ENCODE results near the gene CADM4. TPM values are rescaled to one million over a fixed set of nuclear protein-coding genes. Genes with fewer than 3 reads are reported as not detected.
"Not testable (repeated sequence)": the region's sequence is repeated elsewhere in the genome, so short reads cannot be mapped to it uniquely, and the experiment has no call there.

CADM4 gene
- total RNA-seq (2014; rRNA removed; shearing (Covaris generic)), result 3.1 and 3.2 TPM in 2 replicates

DNA sequence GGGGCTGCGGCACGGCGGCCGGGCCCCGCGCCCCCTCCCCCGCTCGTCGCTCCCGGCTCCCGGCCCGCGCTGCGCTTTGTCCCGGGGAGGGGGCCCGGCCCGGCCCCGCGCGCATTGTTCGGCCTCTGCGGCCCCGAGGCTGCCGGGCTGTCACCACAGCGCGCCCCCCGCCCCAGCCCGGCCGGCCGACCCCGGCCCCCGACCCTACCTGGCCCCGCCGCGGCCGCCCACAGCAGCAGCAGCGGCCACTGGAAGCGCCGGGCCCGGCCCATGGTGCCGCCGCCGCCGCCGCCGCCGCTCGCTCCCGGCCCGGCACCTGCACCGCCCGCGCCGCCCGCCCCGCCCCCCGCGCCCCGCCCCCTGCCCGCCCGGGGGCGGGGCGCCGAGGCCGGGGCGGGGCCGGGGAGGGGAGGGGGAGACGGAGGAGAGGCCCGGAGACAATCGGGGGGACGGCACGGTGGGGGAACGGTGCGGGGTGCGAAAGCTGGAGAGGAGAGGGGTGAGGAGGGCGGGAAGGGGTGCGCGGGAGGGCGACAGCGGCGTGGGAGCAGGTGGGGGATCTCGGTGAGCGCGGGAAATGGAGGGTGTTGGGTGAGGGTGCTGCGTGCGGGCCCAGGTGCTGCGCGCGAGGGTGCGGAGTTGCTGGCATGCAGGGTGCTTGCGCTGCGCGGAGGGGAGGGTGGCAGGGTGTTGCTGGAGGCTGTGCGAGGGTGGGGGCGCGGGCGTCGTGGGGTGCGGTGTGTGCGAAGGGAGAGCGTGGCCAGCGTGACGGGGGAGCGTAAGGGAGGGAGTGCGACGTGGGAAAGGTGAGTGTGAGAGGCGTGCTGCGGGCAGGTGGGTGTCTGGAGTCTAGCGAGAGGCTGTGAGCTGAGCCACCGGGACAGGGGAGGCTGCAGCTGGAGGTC is at the start of gene CADM4:
Gene CADM4, minus strand, starts transcription at position 332 of the 905 bp plus-strand sequence. Its CDS starts 60 bp downstream, at position 272.
- peaks cover 19% of the 10 kb centered on the region for H3K27me3 ChIP-seq
- H3K27ac ChIP-seq, result no peak within 1 kb of the TSS
- peak within 1 kb of the TSS; percentile 45 for H3K4me3 ChIP-seq
- H3K4me1 ChIP-seq, result no peaks in the 10 kb centered on the region; the same call in none of the 2 replicates
- no peaks in the 10 kb centered on the region for H3K36me3 ChIP-seq
- H3K9me3 ChIP-seq (replicated peaks), result no peaks in the 10 kb centered on the region
- DNase-seq, result peak in 1 of 2 experiments; percentile 36

DNA sequence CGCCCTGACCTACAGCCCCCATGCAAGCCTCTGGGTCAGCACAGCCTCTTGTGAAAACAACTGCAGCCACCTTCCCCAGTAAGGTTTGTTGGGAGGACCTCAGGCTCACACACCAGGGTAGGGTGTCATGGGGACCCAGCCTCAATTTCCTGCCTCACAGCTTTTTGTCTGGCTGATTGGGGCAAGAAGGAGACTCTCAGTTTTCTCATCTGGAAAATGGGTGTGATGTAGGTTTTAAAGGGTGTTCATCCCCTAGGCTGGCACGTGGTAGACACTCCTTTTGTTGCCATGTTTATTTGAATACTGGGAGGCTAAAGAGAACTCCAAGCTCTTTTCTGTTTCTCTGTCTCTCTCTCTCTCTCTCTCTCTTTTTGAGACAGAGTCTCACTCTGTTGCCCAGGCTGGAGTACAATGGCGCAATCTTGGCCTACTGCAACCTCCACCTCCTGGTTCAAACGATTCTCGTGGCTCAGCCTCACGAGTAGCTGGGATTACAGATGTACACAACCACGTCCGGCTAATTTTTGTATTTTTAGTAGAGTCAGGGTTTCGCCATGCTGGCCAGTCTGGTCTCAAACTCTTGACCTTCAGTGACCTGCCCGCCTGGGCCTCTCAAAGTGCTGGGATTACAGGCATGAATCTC is 48.5 kb upstream of the CADM4 start:
- Histone ChIP-seq H3K4me1 (peaks cover 4% of the 10 kb centered on the region; the same call in 1 of the 2 replicates), H3K27me3 (no peaks in the 10 kb centered on the region), H3K36me3 (no peaks in the 10 kb centered on the region), H3K4me3 (no peak overlapping the region), H3K27ac (no peak overlapping the region), H3K9me3 (replicated peaks) (no peaks in the 10 kb centered on the region; the same call in 1 of the 2 replicates)
- no peak for DNase-seq

DNA sequence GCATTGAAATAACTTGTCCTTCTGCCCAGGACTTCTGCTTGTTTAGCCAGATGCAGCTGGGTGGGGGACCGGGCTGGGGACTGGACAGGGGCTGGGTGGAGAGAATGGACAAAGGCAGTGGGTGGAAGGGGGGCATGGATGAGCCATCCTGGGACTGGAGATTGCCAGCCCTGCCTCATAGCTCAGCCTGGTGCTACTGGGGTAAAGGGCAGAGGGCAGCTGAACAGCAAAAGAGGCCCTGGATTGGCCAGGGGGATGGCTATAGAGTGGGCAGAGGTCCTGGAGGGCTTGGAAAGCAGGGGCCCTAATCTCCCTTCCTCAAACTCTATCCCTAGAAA is 48.0 kb upstream of the CADM4 start:
- Histone ChIP-seq H3K27me3 (no peaks in the 10 kb centered on the region), H3K27ac (no peak overlapping the region), H3K4me3 (no peak overlapping the region), H3K36me3 (no peaks in the 10 kb centered on the region), H3K9me3 (replicated peaks) (no peaks in the 10 kb centered on the region; the same call in 1 of the 2 replicates), H3K4me1 (peaks cover 4% of the 10 kb centered on the region; the same call in 1 of the 2 replicates)
- DNase-seq, result no peak

- Histone ChIP-seq H3K27me3 (no peaks in the 10 kb centered on the region), H3K27ac (no peak overlapping the region), H3K4me3 (no peak overlapping the region), H3K4me1 (peaks cover 4% of the 10 kb centered on the region; the same call in 1 of the 2 replicates), H3K36me3 (no peaks in the 10 kb centered on the region), H3K9me3 (replicated peaks) (no peaks in the 10 kb centered on the region)
- no peak for DNase-seq
Measured at GRCh38 chr19:43684326-43684725, 44.7 kb upstream of the CADM4 start.

- no peak for DNase-seq
- no peaks in the 10 kb centered on the region for H3K36me3 ChIP-seq
- H3K27ac ChIP-seq, result no peak overlapping the region
- H3K27me3 ChIP-seq, result no peaks in the 10 kb centered on the region
- no peak overlapping the region for H3K4me3 ChIP-seq
- no peaks in the 10 kb centered on the region for H3K9me3 ChIP-seq (replicated peaks)
- H3K4me1 ChIP-seq, result peaks cover 4% of the 10 kb centered on the region; the same call in 1 of the 2 replicates
Measured at GRCh38 chr19:43683905-43684304, 44.3 kb upstream of the CADM4 start.

DNA sequence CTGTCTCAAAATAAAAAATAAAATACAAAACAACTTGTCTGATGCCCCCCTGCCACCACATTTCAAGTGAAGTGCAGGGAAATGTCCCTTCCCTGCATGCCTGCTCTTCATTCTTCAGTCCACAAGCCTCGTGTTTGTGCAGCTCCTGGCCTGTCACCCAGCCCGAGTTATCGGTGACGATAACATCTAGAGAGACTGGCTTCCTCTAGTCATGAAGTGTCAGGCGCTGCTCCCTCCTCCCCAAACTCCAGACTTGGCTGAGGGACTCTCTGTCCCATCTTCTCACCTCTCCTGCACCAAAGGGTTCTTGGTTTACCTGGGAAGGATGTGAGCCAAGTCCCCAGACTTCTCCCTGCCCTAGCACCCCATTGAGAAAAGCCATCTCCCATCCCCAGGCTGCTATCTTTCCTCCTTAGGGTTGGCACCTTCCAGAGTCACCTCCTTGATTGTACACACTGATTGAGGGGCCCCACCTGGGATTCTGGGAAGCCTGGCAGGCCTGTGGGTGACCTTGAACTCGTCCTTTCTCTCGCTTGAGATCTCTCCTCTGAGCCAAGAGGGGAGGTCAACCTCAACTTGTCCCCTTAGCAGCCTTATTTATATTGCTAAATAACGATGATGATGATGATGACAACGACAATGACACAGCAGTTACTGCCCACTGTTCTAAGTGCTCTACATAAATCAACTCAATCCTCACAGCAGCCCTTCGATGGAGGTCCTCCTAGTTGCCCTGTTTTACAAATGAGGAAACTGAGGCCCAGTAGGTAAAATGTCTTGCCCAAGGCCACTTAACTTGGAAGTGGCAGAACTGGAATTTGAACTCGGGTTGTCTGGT is 43.4 kb upstream of the CADM4 start:
- H3K4me3 ChIP-seq, result no peak overlapping the region
- DNase-seq, result no peak

DNA sequence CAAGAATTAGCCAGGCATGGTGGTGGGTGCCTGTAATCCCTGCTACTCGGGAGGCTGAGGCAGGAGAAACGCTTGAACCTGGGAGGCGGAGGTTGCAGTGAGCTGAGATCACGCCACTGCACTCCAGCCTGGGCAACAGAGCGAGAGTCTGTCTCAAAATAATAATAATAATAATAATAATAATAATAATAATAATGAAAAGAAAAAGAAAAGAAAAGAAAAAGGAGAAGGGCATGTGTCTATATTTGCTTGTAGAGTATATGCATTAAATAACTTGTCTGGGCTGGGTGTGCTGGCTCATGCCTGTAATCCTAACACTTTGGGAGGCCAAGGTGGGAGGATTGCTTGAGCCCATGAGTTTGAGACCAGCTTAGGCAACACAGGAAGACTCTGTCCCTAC is 42.6 kb upstream of the CADM4 start:
- not testable (repeated sequence) for H3K9me3 ChIP-seq (replicated peaks); DNase-seq; H3K27me3 ChIP-seq; H3K4me3 ChIP-seq; H3K27ac ChIP-seq; H3K36me3 ChIP-seq; H3K4me1 ChIP-seq

More for the DNA sequence above, 43.4 kb upstream of the CADM4 start:
- no peak overlapping the region for H3K27ac ChIP-seq
- no peaks in the 10 kb centered on the region for H3K36me3 ChIP-seq
- H3K9me3 ChIP-seq (replicated peaks), result no peaks in the 10 kb centered on the region
- H3K4me1 ChIP-seq, result peaks cover 4% of the 10 kb centered on the region; the same call in 1 of the 2 replicates
- no peaks in the 10 kb centered on the region for H3K27me3 ChIP-seq

GRCh38 chr19:43681821-43682220 is 42.2 kb upstream of the CADM4 start:
- Histone ChIP-seq H3K9me3 (replicated peaks) (no peaks in the 10 kb centered on the region), H3K4me3 (no peak overlapping the region), H3K27ac (no peak overlapping the region), H3K36me3 (no peaks in the 10 kb centered on the region), H3K4me1 (peaks cover 1% of the 10 kb centered on the region; the same call in 1 of the 2 replicates), H3K27me3 (no peaks in the 10 kb centered on the region)
- no peak for DNase-seq

DNA sequence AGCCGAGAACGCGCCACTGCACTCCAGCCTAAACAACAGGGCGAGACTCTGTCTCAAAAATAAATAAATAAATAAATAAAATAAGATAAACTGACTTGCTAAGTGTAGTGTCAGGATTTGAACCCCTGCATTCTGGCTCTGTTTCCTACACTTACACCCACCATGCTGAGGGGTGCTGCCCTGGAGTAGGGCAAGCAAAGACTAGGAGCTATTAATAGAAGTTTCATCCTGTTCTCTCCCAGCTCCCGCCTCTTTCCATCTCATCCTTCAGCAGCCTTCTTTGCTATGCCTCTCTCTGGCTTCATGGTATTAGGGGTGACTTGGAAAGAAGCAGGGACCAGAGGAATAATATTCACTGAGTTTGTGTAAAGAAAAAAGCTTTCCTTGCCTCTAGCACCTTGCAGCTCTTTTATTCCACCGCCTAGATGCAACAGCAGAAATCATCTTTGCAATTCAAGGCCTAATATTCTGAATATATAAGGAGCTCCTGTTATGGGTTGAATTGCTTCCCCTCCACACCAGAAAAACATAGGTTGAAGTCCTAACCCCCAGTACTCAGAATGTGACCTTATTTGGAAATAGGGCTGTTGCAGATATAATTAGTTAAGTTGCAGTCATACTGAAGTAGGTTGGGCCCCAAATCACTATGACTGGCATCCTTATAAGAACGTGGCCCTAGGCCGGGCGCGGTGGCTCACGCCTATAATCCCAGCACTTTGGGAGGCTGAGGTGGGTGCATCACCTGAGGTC is 39.0 kb upstream of the CADM4 start:
- no peak overlapping the region for H3K27ac ChIP-seq

DNA sequence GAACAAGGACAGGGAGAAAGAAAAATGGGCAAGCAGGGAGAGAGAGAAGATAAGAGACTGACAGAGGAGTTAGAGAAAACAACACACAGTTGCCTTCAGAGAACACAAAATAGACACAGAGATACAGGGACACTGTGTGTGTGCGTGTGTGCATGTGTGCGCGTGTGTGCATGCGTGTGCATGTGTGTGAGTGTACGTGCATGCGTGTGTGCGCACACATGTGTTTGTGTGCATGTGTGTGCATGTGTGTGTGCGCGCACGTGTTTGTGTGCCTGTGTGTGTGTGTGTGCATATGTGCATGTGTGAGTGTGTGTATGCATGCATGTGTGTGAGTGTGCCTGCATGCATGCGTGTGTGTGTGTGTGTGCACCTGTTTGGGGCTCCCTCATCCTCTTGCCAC is 36.3 kb upstream of the CADM4 start:
- Histone ChIP-seq H3K36me3 (no peaks in the 10 kb centered on the region), H3K4me1 (peaks cover 3% of the 10 kb centered on the region; the same call in 1 of the 2 replicates), H3K27ac (no peak overlapping the region), H3K4me3 (no peak overlapping the region), H3K27me3 (no peaks in the 10 kb centered on the region), H3K9me3 (replicated peaks) (no peaks in the 10 kb centered on the region)
- DNase-seq, result no peak

More for the DNA sequence above, 39.0 kb upstream of the CADM4 start:
- H3K36me3 ChIP-seq, result no peaks in the 10 kb centered on the region
- H3K9me3 ChIP-seq (replicated peaks), result no peaks in the 10 kb centered on the region
- H3K4me3 ChIP-seq, result no peak overlapping the region
- H3K27me3 ChIP-seq, result no peaks in the 10 kb centered on the region
- H3K4me1 ChIP-seq, result peaks cover 3% of the 10 kb centered on the region; the same call in 1 of the 2 replicates
- no peak for DNase-seq

GRCh38 chr19:43675269-43675879 is 35.7 kb upstream of the CADM4 start:
- DNase-seq, result no peak
- Histone ChIP-seq H3K27me3 (no peaks in the 10 kb centered on the region), H3K27ac (no peak overlapping the region), H3K36me3 (no peaks in the 10 kb centered on the region), H3K9me3 (replicated peaks) (no peaks in the 10 kb centered on the region), H3K4me1 (peaks cover 3% of the 10 kb centered on the region; the same call in 1 of the 2 replicates), H3K4me3 (no peak overlapping the region)

DNA sequence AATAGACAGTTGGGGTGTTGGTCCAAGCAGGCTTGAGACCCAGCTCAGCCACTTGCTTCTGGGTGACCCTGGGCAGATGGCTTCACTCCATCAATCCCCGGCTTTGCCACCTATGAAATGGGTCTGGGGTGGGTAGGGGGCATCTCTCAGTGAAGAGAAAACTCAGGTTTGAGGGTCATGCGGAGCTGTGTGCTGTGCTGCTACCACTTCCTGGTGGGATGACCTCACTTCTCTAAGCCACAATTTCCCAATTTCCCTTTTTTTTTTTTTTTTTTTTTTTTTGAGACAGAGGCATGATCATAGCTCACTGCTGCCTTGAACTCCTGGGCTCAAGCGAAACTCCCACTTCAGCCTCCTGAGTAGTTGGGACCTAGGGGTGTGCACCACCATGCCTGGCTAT is 34.9 kb upstream of the CADM4 start:
- H3K27ac ChIP-seq, result no peak overlapping the region

DNA sequence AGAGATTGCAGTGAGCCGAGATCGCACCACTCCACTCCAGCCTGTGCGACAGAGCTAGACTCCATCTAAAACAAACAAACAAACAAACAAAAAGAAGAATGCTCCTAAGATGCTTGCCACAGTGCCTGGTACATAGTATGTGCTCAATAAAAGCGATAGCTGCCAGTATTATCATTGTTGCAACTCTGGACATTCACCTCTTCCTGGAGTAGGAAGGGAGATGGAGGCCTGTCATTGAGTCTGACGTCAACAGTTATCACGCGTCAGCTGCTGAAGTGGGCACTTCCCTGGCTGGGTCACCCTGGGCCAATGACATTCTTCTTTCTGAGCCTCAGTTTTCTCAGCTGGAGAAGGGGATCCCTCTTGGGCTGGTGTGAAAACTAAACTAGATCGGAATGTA is 34.5 kb upstream of the CADM4 start:
- H3K9me3 ChIP-seq (replicated peaks), result no peaks in the 10 kb centered on the region
- H3K27ac ChIP-seq, result no peak overlapping the region
- H3K36me3 ChIP-seq, result no peaks in the 10 kb centered on the region
- no peak overlapping the region for H3K4me3 ChIP-seq
- no peaks in the 10 kb centered on the region for H3K27me3 ChIP-seq
- no peak for DNase-seq
- H3K4me1 ChIP-seq, result peaks cover 3% of the 10 kb centered on the region; the same call in 1 of the 2 replicates

More for the DNA sequence above, 34.9 kb upstream of the CADM4 start:
- H3K36me3 ChIP-seq, result no peaks in the 10 kb centered on the region
- no peak overlapping the region for H3K4me3 ChIP-seq
- peaks cover 3% of the 10 kb centered on the region; the same call in 1 of the 2 replicates for H3K4me1 ChIP-seq
- H3K9me3 ChIP-seq (replicated peaks), result no peaks in the 10 kb centered on the region
- DNase-seq, result no peak
- H3K27me3 ChIP-seq, result no peaks in the 10 kb centered on the region
